SK-N-SH treated with all-trans-retinoic acid at 6 μM for 48 hours (cell line): ENCODE data around the gene FLT4.

ENCODE experiments used
- ATAC-seq: fragments of 200-7000 bp; cut with Tn5 transposase; 3 replicates; pipeline ENCODE4 v1.9.1; 2020; ENCODE audit warnings: mild to moderate bottlenecking, moderate library complexity
- BACH2 ChIP-seq: fragments of 250-450 bp; sonication (Bioruptor Pico); IDR thresholded peaks from 2 replicates; pipeline ENCODE4 v1.9.0; 2021; ENCODE audit warnings: mild to moderate bottlenecking, borderline replicate concordance
- CSRNP3 ChIP-seq: fragments of 250-450 bp; sonication (Bioruptor Pico); IDR thresholded peaks from 2 replicates; pipeline ENCODE4 v1.5.1; 2021; ENCODE audit warnings: mild to moderate bottlenecking, moderate library complexity
- ESRRG ChIP-seq: fragments of 250-450 bp; sonication (Bioruptor Pico); IDR thresholded peaks from 2 replicates; pipeline ENCODE4 v1.6.1; 2021; ENCODE audit warnings: mild to moderate bottlenecking
- GLIS3 ChIP-seq: fragments of 250-450 bp; sonication (Bioruptor Pico); IDR thresholded peaks from 2 replicates; pipeline ENCODE4 v1.5.0; 2020; ENCODE audit warnings: mild to moderate bottlenecking, moderate library complexity
- ISL1 ChIP-seq: fragments of 250-450 bp; sonication (Bioruptor Pico); IDR thresholded peaks from 2 replicates; pipeline ENCODE4 v2.1.2; 2022; ENCODE audit warnings: mild to moderate bottlenecking, moderate library complexity
- OSR1 ChIP-seq: fragments of 250-450 bp; sonication (Bioruptor Pico); IDR thresholded peaks from 2 replicates; pipeline ENCODE4 v1.8.0; 2022; ENCODE audit warnings: moderate library complexity, mild to moderate bottlenecking, inconsistent platforms
- PATZ1 ChIP-seq: fragments of 250-450 bp; sonication (Bioruptor Pico); IDR thresholded peaks from 2 replicates; pipeline ENCODE4 v1.8.0; 2020; ENCODE audit warnings: mild to moderate bottlenecking, moderate library complexity, borderline replicate concordance
- POU6F1 ChIP-seq: fragments of 250-450 bp; sonication (Bioruptor Pico); IDR thresholded peaks from 2 replicates; pipeline ENCODE4 v1.8.0; 2021; ENCODE audit warnings: low read depth, mild to moderate bottlenecking, moderate library complexity, borderline replicate concordance
- PPARA ChIP-seq: fragments of 250-450 bp; sonication (Bioruptor Pico); IDR thresholded peaks from 2 replicates; pipeline ENCODE4 v1.5.0; 2020; ENCODE audit warnings: mild to moderate bottlenecking, borderline replicate concordance
- RARB ChIP-seq: fragments of 250-450 bp; sonication (Bioruptor Pico); IDR thresholded peaks from 2 replicates; pipeline ENCODE4 v1.8.0; 2021; ENCODE audit warnings: mild to moderate bottlenecking, moderate library complexity
- SNAI2 ChIP-seq: fragments of 250-450 bp; sonication (Bioruptor Pico); IDR thresholded peaks from 2 replicates; pipeline ENCODE4 v1.5.0; 2020; ENCODE audit warnings: mild to moderate bottlenecking, moderate library complexity
- TCF4 ChIP-seq: fragments of 250-450 bp; sonication (Bioruptor Pico); IDR thresholded peaks from 2 replicates; pipeline ENCODE4 v1.8.0; 2021; ENCODE audit warnings: mild to moderate bottlenecking, moderate library complexity, borderline replicate concordance
- TOX ChIP-seq: fragments of 250-450 bp; sonication (Bioruptor Pico); IDR thresholded peaks from 2 replicates; pipeline ENCODE4 v1.8.0; 2021; ENCODE audit warnings: mild to moderate bottlenecking, moderate library complexity, borderline replicate concordance
- TSHZ2 ChIP-seq: fragments of 250-450 bp; sonication (Bioruptor Pico); IDR thresholded peaks from 2 replicates; pipeline ENCODE4 v1.5.0; 2020; ENCODE audit warnings: mild to moderate bottlenecking, moderate library complexity
- ZC3H10 ChIP-seq: fragments of 250-450 bp; sonication (Bioruptor Pico); IDR thresholded peaks from 2 replicates; pipeline ENCODE4 v1.5.1; 2021; ENCODE audit warnings: mild to moderate bottlenecking, moderate library complexity
- ZFP3 ChIP-seq: fragments of 250-450 bp; sonication (Bioruptor Pico); IDR thresholded peaks from 2 replicates; pipeline ENCODE4 v1.5.0; 2020; ENCODE audit warnings: mild to moderate bottlenecking, moderate library complexity
- ZFP30 ChIP-seq: fragments of 450-650 bp; formaldehyde crosslinking; IDR thresholded peaks from 2 replicates; pipeline ENCODE4 v1.5.0; 2022; ENCODE audit warnings: mild to moderate bottlenecking, moderate library complexity
- ZNF565 ChIP-seq: fragments of 450-650 bp; formaldehyde crosslinking; conservative IDR thresholded peaks from 2 replicates; pipeline ENCODE4 v1.5.0; 2020; ENCODE audit warnings: low read depth, mild to moderate bottlenecking, moderate library complexity
- ZNF70 ChIP-seq: fragments of 450-650 bp; formaldehyde crosslinking; IDR thresholded peaks from 2 replicates; pipeline ENCODE4 v1.5.0; 2020; ENCODE audit warnings: mild to moderate bottlenecking, moderate library complexity
- ZNF8 ChIP-seq: fragments of 450-650 bp; formaldehyde crosslinking; IDR thresholded peaks from 2 replicates; pipeline ENCODE4 v1.5.0; 2020; ENCODE audit warnings: mild to moderate bottlenecking, moderate library complexity

Gene FLT4

GRCh38 chr5:180642181-180642775, 7.1 kb downstream of the FLT4 start:
- ATAC-seq = no peak
- no peak for TF ChIP-seq SNAI2 (CRISPR knock-in tag)
- 0 out of 2 replicates have a peak, but pooled peaks have one; percentile 58 for TF ChIP-seq ZFP3

GRCh38 chr5:180641566-180641900, 7.9 kb downstream of the FLT4 start:
- ATAC-seq = no peak
- TF ChIP-seq ESRRG (CRISPR knock-in tag) (no peak), ZNF70 (CRISPR knock-in tag) (no peak), POU6F1 (no peak), TCF4 (no peak), ISL1 (CRISPR knock-in tag) (no peak)

GRCh38 chr5:180640861-180641565, 8.4 kb downstream of the FLT4 start:
- ATAC-seq = no peak
- TF ChIP-seq TCF4 (no peak), OSR1 (CRISPR knock-in tag) (no peak), TOX (CRISPR knock-in tag) (no peak), ZNF8 (CRISPR knock-in tag) (no peak), ISL1 (CRISPR knock-in tag) (no peak), CSRNP3 (CRISPR knock-in tag) (no peak), POU6F1 (no peak), PATZ1 (CRISPR knock-in tag) (no peak), ZC3H10 (CRISPR knock-in tag) (no peak), TSHZ2 (CRISPR knock-in tag) (no peak), GLIS3 (no peak), BACH2 (CRISPR knock-in tag) (no peak), PPARA (CRISPR knock-in tag) (no peak), ZNF70 (CRISPR knock-in tag) (no peak), ESRRG (CRISPR knock-in tag) (no peak), ZFP30 (no peak), RARB (CRISPR knock-in tag) (no peak), SNAI2 (CRISPR knock-in tag) (no peak), ZNF565 (CRISPR knock-in tag) (no peak), ZFP3 (no peak)

- ATAC-seq = no peak
- TF ChIP-seq CSRNP3 (CRISPR knock-in tag) = no peak
- TF ChIP-seq SNAI2 (CRISPR knock-in tag) = no peak
- TF ChIP-seq POU6F1 = no peak
- TF ChIP-seq RARB (CRISPR knock-in tag) = no peak
- no peak for TF ChIP-seq PATZ1 (CRISPR knock-in tag)
Observed at GRCh38 chr5:180640611-180640860, 8.9 kb downstream of the FLT4 start.
